GM19438 (cell line): ENCODE data around the gene MOCS2.
"Not testable (repeated sequence)": the region's sequence is repeated elsewhere in the genome, so short reads cannot be mapped to it uniquely, and the experiment has no call there.

Experiments
- ATAC-seq: cut with Tn5 transposase; IDR thresholded peaks from one replicate; pipeline ENCODE4 v1.9.1; 2021; ENCODE audit warnings: low read depth; ENCODE audit not compliant: unreplicated experiment

The MOCS2 gene, protein sequence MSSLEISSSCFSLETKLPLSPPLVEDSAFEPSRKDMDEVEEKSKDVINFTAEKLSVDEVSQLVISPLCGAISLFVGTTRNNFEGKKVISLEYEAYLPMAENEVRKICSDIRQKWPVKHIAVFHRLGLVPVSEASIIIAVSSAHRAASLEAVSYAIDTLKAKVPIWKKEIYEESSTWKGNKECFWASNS

GRCh38 chr5:53109443-53110127, at the start of gene MOCS2:
Gene MOCS2 (minus strand): TSS chr5:53109757. CDS start chr5:53107174, 2,583 bp downstream.
- peak; percentile 95 for ATAC-seq

GRCh38 chr5:53151713-53152458, 42.3 kb upstream of the MOCS2 start:
- no peak for ATAC-seq

- no peak for ATAC-seq
Observed at GRCh38 chr5:53133020-53133419, 23.5 kb upstream of the MOCS2 start.

DNA sequence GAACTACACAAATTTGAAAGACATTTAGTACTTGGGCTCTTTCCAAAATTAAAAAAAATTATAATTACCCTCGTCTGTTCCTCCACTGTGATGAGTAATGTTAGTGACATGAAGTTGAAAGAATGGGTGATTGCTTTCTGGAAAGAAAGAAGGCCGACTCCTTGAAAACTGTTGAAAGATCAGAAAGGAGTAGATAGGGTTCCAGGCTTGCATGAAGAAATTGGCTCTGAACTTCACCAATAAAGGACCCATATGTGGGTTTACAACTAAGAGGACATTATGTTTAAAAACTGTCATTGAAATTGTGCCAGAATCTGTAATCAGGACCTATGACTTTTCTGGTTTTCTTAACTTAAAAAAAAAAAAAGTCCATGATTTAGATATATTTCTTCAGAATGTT, 20.7 kb upstream of the MOCS2 start:
- no peak for ATAC-seq

GRCh38 chr5:53128481-53128880, 18.9 kb upstream of the MOCS2 start:
- no peak for ATAC-seq

DNA sequence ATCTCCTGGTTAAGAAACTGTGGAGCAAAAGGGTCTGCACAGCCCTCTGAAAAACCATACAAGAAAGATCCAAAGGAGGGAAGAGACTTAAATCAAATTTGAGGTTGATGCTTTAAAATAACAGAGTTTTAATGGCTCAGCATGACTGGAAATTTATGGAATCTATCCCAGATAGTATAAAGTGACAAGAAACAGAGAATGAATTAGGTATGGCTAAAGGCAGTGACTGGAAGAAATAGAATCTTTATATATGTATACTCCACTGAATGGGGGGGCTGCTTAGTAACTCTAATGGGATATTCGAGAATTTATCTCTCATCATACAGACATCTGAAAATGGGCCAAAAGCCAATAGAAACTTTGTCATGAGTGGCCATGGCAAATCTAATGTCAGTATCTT, 17.6 kb upstream of the MOCS2 start:
- ATAC-seq = no peak

DNA sequence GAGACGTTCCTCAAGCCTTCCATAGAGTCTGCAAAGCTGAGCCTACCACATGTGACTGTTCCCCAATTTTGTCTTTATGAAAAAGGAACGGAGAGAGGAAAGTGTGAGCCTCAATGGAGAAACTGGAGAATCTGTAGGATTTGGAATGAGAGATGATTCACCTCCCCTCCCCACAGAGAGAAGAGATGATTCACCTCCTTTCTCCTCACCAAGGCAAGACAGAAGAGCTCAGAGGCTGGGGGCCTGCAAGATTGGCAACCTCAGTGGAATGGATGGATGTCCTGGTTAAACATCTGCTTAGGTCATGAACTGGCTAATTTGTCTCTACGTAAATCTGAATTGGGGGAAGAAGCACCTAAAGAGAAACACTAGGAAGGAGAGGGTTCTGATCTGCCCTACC, 17.0 kb upstream of the MOCS2 start:
- ATAC-seq = no peak

GRCh38 chr5:53123702-53124101, 14.1 kb upstream of the MOCS2 start:
- no peak for ATAC-seq

DNA sequence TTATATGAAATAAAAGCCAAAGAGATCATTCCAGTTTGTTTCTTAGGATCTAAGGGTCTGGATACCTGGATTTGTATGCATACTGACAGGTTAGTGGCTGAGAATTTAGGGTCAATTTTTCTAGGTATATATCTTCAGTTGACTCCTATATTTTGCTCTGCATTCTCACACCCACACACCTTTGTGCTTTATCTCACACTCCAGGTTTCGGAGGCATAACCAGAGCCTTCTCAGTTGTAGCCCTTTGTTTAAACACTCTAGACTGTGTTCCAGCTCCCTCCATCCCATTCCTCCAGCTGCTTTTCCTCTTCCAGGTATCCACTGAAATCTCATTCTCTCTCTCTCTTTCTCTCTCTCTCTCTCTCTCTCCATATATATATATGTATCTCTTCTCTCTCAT, 10.6 kb upstream of the MOCS2 start:
- no peak for ATAC-seq

DNA sequence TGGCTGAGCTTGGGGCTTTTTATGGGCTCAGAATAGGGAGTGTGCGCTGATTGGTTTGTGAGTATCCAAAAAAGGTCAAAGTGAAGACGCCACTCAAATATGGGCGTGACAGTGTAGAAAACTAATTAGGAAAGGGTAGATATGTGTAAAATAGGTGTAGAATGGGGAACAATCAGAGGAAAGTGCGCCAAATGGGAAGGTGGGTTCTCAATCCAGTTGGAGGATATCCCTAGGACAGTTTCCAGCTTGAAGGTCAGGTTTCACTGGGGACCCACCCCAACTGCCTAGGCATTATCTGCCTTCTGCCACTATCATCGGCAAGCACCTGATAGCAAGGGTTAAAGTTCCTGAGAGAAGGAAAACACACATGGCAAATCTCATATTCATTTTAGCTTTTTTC, 9.3 kb upstream of the MOCS2 start:
- ATAC-seq = no peak

DNA sequence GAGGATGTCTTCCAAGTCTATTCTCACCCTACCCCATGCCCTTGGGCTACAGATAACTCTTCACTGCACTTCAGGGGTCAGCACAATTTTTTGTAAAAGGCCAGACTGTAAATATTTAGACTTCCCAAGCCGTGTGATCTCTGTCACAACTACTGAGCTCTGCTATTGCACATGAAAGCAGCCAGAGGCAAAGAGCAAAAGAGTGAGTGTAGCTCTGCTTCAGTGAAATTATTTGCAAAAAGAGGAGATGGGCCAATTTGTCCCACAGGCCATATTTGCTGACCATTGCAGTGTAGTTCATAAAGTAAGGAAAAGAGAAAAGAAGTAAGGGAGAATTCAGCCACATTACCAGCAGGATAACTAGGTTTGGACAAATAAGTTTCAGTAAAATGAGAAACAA, 7.0 kb upstream of the MOCS2 start:
- no peak for ATAC-seq

DNA sequence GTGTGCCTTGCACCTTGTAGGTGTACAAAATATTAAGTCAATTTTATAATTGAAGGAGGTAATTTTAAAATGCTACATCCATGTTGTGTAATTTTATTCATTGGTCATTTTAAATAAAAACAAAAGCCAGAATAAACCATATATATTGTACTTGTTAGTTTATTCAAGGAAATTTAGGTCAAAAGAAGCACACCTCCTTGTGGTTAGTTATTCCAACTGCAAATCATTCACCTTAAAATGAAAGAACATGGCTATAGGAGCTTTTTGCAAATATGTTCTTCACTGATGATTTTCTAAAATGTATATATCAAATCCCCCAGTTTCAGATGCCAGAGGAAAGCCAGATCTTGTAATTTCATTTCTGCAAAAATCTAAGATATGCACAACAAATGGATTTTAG, 5.4 kb upstream of the MOCS2 start:
- ATAC-seq = no peak

DNA sequence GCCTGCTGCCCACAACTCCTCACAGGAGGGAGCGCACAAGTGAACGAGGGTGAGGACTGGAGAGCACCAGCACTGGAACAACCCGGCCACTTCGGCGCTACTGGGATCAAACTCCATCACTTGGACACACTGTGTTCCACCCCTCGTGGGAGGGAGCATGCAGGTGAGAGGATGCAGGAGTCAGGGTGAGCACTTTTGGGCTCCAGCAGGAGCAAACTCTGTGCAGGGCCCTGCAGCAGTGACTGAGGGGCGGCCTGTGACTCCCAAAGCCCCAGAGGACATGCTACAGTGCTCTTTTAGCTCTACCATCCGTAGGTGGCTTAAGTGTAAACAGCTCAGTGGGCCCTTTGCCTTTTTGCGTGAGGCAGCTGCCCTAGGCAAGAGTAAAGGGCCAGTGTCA, 4.4 kb upstream of the MOCS2 start:
- ATAC-seq = no peak

- ATAC-seq = no peak
Observed at GRCh38 chr5:53112909-53113308, 3.4 kb upstream of the MOCS2 start.

GRCh38 chr5:53112307-53112706, 2.8 kb upstream of the MOCS2 start:
- not testable (repeated sequence) for ATAC-seq

- no peak for ATAC-seq
Observed at GRCh38 chr5:53111139-53111538, 1.6 kb upstream of the MOCS2 start.

DNA sequence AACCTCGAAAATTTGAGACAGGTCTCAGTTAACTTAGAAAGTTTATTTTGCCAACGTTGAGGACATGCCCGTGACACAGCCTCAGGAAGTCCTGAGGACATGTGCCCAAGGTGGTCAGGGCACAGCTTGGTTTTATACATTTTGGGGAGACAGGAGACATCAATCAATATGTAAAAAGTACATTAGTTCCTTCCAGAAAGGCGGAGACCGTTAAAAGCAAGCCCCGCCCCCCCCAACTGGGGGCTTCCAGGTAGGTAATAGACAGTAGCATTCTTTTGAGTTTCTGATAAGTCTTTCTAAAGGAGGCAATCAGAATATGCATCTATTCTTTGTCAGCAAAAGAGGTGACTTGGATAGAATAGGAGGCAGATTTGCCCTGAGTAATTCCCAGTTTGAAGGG, 599 bp upstream of the MOCS2 start:
- peak; percentile 7 for ATAC-seq

DNA sequence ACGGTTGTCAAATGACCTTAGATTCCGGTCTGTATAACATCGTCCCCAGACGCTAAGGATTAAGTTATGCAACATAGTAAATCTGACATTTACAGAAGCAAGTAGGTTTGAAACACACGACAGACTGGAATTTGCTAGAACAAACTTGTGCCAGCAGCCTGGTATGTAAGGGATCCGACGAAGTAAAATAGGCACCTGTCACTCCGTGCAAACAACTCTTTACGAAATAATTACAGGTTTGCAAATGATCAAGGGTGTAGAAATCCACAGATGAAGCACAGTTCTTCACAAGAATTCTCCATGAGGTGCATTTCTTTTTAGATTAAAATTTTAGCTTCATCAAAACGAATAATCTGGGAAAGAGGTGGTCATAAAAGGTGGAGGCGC, 508 bp downstream of the MOCS2 start:
- peak; percentile 12 for ATAC-seq

DNA sequence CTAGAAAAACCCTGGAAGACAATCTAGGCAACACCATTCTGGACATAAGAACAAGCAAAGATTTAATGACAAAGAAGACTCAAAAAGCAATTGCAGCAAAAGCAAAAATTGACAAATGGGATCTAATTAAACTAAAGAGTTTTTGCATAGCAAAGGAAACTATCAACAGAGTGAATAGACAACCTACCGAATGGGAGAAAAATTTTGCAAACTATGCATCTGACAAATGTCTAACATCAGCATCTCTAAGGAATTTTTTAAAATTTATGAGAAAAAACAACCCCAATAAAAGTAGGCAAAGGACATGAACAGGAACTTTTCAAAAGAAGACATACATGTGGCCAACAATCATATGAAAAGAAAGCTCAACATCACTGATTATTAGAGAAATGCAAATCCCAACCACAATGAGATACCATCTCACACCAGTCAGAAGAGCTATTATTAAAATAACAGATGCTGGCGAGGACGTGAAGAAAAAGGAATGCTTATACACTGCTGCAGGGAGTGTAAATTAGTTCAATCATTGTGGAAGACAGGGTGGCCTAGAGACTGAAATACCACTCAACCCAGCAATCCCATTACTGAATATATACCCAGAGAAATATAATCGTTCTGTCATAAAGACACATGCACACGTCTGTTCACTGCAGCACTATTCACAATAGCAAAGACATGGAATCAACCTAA, 3.8 kb downstream of the MOCS2 start:
- ATAC-seq = no peak

GRCh38 chr5:53100606-53101005, 9.0 kb downstream of the MOCS2 start:
- no peak for ATAC-seq

DNA sequence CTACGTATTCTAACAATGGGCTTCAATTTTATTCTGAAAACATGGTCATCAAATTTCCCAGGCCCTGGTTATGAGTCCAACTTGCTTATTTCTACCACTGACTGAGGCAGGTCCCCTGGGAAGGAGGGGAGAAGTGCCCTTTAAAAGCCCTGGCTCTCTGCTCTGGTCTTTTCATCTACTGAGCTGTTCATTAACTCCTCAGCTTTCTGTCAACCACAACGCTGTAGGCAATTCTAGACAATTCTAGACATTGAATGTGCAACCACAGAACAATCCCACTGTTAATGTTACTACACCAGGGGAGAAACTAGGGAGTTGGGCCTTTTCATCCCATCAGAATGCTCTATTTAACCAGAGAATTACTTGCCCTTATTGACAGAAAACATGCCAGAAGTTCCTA, 10.0 kb downstream of the MOCS2 start:
- no peak for ATAC-seq
